HG03139 (cell line): ENCODE data around the gene CSNK1G1.
"Not testable (repeated sequence)": the region's sequence is repeated elsewhere in the genome, so short reads cannot be mapped to it uniquely, and the experiment has no call there.

Source experiments
- ATAC-seq: cut with Tn5 transposase; IDR thresholded peaks from one replicate; pipeline ENCODE4 v1.9.1; 2021; ENCODE audit not compliant: unreplicated experiment

CSNK1G1 gene

GRCh38 chr15:64355944-64356709 lies at the start of gene CSNK1G1:
TSS of gene CSNK1G1 (minus strand) at chr15:64356173. CDS start at chr15:64300499, 55,674 bp downstream.
- peak; percentile 98 for ATAC-seq

- no peak for ATAC-seq
Measured at GRCh38 chr15:64400583-64400982, 44.6 kb upstream of the CSNK1G1 start.

- no peak for ATAC-seq
Measured at GRCh38 chr15:64398575-64398974, 42.6 kb upstream of the CSNK1G1 start.

- ATAC-seq, result no peak
Measured at GRCh38 chr15:64396789-64397188, 40.8 kb upstream of the CSNK1G1 start.

- ATAC-seq, result not testable (repeated sequence)
Measured at GRCh38 chr15:64392471-64392870, 36.5 kb upstream of the CSNK1G1 start.

- ATAC-seq, result no peak
Measured at GRCh38 chr15:64389036-64389435, 33.1 kb upstream of the CSNK1G1 start.

- ATAC-seq, result peak; percentile 97
Measured at GRCh38 chr15:64387562-64388168, 31.7 kb upstream of the CSNK1G1 start, which contains the start of gene TRIP4. TSS of gene TRIP4 (plus strand) at chr15:64387836. CDS start at chr15:64387864, 28 bp downstream.

- no peak for ATAC-seq
Measured at GRCh38 chr15:64386291-64386690, 30.3 kb upstream of the CSNK1G1 start.

- ATAC-seq, result no peak
Measured at GRCh38 chr15:64383760-64384159, 27.8 kb upstream of the CSNK1G1 start.

GRCh38 chr15:64381000-64381751 lies 25.2 kb upstream of the CSNK1G1 start, which contains the start of gene PCLAF:
TSS of gene PCLAF (minus strand) at chr15:64381441. CDS start at chr15:64381371, 70 bp downstream.
- ATAC-seq, result peak; percentile 93

GRCh38 chr15:64380130-64380870 lies 24.3 kb upstream of the CSNK1G1 start:
- ATAC-seq, result not testable (repeated sequence)

- ATAC-seq, result no peak
Measured at GRCh38 chr15:64379216-64379960, 23.4 kb upstream of the CSNK1G1 start.

GRCh38 chr15:64373360-64373759 lies 17.4 kb upstream of the CSNK1G1 start:
- no peak for ATAC-seq

- ATAC-seq, result not testable (repeated sequence)
Measured at GRCh38 chr15:64371383-64371782, 15.4 kb upstream of the CSNK1G1 start.

- no peak for ATAC-seq
Measured at GRCh38 chr15:64369078-64369607, 13.2 kb upstream of the CSNK1G1 start.

GRCh38 chr15:64361259-64361658 lies 5.3 kb upstream of the CSNK1G1 start:
- no peak for ATAC-seq

- ATAC-seq, result no peak
Measured at GRCh38 chr15:64356710-64357040, 702 bp upstream of the CSNK1G1 start.

- ATAC-seq, result no peak
Measured at GRCh38 chr15:64355348-64355943, 527 bp downstream of the CSNK1G1 start.

- no peak for ATAC-seq
Measured at GRCh38 chr15:64354688-64355344, 1.2 kb downstream of the CSNK1G1 start.
